Measurements from ENCODE around the gene KIF4B.
"Not testable (repeated sequence)": the region's sequence is repeated elsewhere in the genome, so short reads cannot be mapped to it uniquely, and the experiment has no call there.

Gene KIF4B

GRCh38 chr5:155013526-155013925 lies at the start of gene KIF4B:
KIF4B (plus strand) TSS chr5:155013755; CDS start chr5:155013860, 105 bp downstream.
- DNase-seq (ENCODE audit: low spot score) = no peak

- no peak for DNase-seq (ENCODE audit: low spot score)
These were observed 47.3 kb upstream of the KIF4B start for GRCh38 chr5:154966081-154966841.

- no peak for DNase-seq (ENCODE audit: low spot score)
These were observed 46.7 kb upstream of the KIF4B start for GRCh38 chr5:154966874-154967273.

- DNase-seq (ENCODE audit: low spot score) = no peak
These were observed 46.0 kb upstream of the KIF4B start for GRCh38 chr5:154967421-154968024.

GRCh38 chr5:154968953-154969352 lies 44.6 kb upstream of the KIF4B start:
- DNase-seq (ENCODE audit: low spot score) = no peak

- no peak for DNase-seq (ENCODE audit: low spot score)
These were observed 42.8 kb upstream of the KIF4B start for GRCh38 chr5:154970759-154971158.

- DNase-seq (ENCODE audit: low spot score) = no peak
These were observed 42.1 kb upstream of the KIF4B start for GRCh38 chr5:154971501-154971900.

GRCh38 chr5:154972476-154973080 lies 41.0 kb upstream of the KIF4B start:
- DNase-seq (ENCODE audit: low spot score) = peak; percentile 20

- not testable (repeated sequence) for DNase-seq (ENCODE audit: low spot score)
These were observed 37.5 kb upstream of the KIF4B start for GRCh38 chr5:154976082-154976481.

GRCh38 chr5:154977409-154977808 lies 36.1 kb upstream of the KIF4B start:
- no peak for DNase-seq (ENCODE audit: low spot score)

- DNase-seq (ENCODE audit: low spot score) = not testable (repeated sequence)
These were observed 35.3 kb upstream of the KIF4B start for GRCh38 chr5:154978294-154978693.

- no peak for DNase-seq (ENCODE audit: low spot score)
These were observed 28.5 kb upstream of the KIF4B start for GRCh38 chr5:154984946-154985516.

GRCh38 chr5:154986151-154986550 lies 27.4 kb upstream of the KIF4B start:
- DNase-seq (ENCODE audit: low spot score) = no peak

- no peak for DNase-seq (ENCODE audit: low spot score)
These were observed 23.9 kb upstream of the KIF4B start for GRCh38 chr5:154989626-154990025.

GRCh38 chr5:154993461-154993860 lies 20.1 kb upstream of the KIF4B start:
- DNase-seq (ENCODE audit: low spot score) = no peak

- DNase-seq (ENCODE audit: low spot score) = no peak
These were observed 17.9 kb upstream of the KIF4B start for GRCh38 chr5:154995679-154996078.

GRCh38 chr5:154997746-154998145 lies 15.8 kb upstream of the KIF4B start:
- no peak for DNase-seq (ENCODE audit: low spot score)

GRCh38 chr5:154999865-155000264 lies 13.7 kb upstream of the KIF4B start:
- DNase-seq (ENCODE audit: low spot score) = no peak

- no peak for DNase-seq (ENCODE audit: low spot score)
These were observed 12.0 kb upstream of the KIF4B start for GRCh38 chr5:155001523-155001922.

GRCh38 chr5:155002722-155003121 lies 10.8 kb upstream of the KIF4B start:
- DNase-seq (ENCODE audit: low spot score) = not testable (repeated sequence)

- peak; percentile 59 for DNase-seq (ENCODE audit: low spot score)
These were observed 9.3 kb upstream of the KIF4B start for GRCh38 chr5:155004138-155004744.

GRCh38 chr5:155006265-155006664 lies 7.3 kb upstream of the KIF4B start:
- DNase-seq (ENCODE audit: low spot score) = not testable (repeated sequence)

Data from hematopoietic multipotent progenitor cell treated with erythropoietin and hydrocortisone succinate and interleukin-3 and kit ligand, for 17 days (in vitro differentiated cells).